Vagina (tissue), 2 donors: ENCODE results near the gene CNOT6. TPM values are rescaled to one million over a fixed set of nuclear protein-coding genes. Genes with fewer than 3 reads are reported as not detected.
A peak's percentile ranks its signal among the peaks of the same experiment; 100 is the strongest.

ENCODE experiments used
- DNase-seq, 2 donors: peaks; one replicate each; pipeline ENCODE4 v3.0.0-alpha.2; 2017; ENCODE audit errors: extremely low spot score in 2 of 2
- H3K27ac ChIP-seq: fragments of 200-600 bp; sonication (generic); one replicate; pipeline ENCODE4 v1.5.1; 2019
- H3K27me3 ChIP-seq: fragments of 200-600 bp; sonication (generic); one replicate; pipeline ENCODE4 v1.5.1; 2019
- H3K36me3 ChIP-seq, 2 donors: fragments of 200-600 bp; sonication (generic); one replicate each; pipeline ENCODE4 v1.5.1; 2017 to 2019
- H3K4me1 ChIP-seq: fragments of 200-600 bp; sonication (generic); one replicate; pipeline ENCODE4 v1.5.1; 2019
- H3K4me3 ChIP-seq, 2 donors: fragments of 200-600 bp; sonication (generic); 1 replicate in 1 of 2; 2 replicates in 1 of 2; pipeline ENCODE4 v1.5.1; 2016 to 2019
- H3K9me3 ChIP-seq: fragments of 200-600 bp; sonication (generic); one replicate; pipeline ENCODE4 v1.5.1; 2019
- POLR2A ChIP-seq, 2 donors: fragments of 450-650 bp; IDR thresholded peaks; one replicate each; pipeline ENCODE4 v1.6.1; 2017; ENCODE audit warnings: antibody characterized with exemption in 2 of 2, mild to moderate bottlenecking in 2 of 2, moderate library complexity in 2 of 2
- POLR2AphosphoS5 ChIP-seq, 2 donors: sonication (generic); formaldehyde crosslinking; IDR thresholded peaks; one replicate each; pipeline ENCODE4 v1.9.0; 2017; ENCODE audit warnings: antibody characterized with exemption in 2 of 2, mild to moderate bottlenecking in 2 of 2, low read depth in 1 of 2; ENCODE audit not compliant: insufficient read depth in 1 of 2
- intact Hi-C: fragments of 100-400 bp; cut with DNase I; formaldehyde crosslinking; loops from one replicate; pipeline ENCODE4 v1.15.1; 2023
- total RNA-seq: library from RNA; depleted of rRNA; stranded (reverse); fragments of >200 nt; gene quantifications from one replicate; pipeline ENCODE4 v1.2.3, GENCODE V29; 2016
- TF ChIP-seq, protein P1 (sequence below), 3 experiments: fragments of 450-650 bp in 2 of 3; fragments of 200-600 bp in 1 of 3; sonication (generic) in 1 of 3; IDR thresholded peaks; one replicate each; pipeline ENCODE4 v1.5.1; 2017 to 2019; ENCODE audit warnings: antibody characterized with exemption in 3 of 3, mild to moderate bottlenecking in 2 of 3, moderate library complexity in 2 of 3

CNOT6 gene
- total RNA-seq, 1 donor from 2014 or later, result 21.4 TPM

DNA sequence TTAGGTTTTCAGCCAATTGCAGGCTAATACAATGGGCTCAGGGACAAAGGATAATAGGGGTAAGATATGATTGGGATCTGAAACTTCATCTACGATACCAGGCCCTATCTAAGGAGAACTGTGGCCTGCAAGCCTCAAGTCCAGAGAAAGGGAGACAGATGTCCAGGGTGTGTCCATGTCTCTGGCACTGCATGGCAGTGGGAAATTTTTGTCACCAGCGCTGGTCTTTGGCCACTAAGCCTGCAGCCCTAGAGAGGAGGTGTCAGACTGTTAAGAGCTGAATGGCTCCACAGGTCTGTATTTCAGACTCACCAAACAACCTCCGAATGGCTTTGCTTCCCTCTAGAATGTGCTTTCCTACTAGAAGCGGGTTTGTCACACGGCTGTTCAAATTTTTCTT lies 6.6 kb upstream of the CNOT6 start:
- no peaks in the 10 kb centered on the region for H3K9me3 ChIP-seq
- TF ChIP-seq, protein P1, sequence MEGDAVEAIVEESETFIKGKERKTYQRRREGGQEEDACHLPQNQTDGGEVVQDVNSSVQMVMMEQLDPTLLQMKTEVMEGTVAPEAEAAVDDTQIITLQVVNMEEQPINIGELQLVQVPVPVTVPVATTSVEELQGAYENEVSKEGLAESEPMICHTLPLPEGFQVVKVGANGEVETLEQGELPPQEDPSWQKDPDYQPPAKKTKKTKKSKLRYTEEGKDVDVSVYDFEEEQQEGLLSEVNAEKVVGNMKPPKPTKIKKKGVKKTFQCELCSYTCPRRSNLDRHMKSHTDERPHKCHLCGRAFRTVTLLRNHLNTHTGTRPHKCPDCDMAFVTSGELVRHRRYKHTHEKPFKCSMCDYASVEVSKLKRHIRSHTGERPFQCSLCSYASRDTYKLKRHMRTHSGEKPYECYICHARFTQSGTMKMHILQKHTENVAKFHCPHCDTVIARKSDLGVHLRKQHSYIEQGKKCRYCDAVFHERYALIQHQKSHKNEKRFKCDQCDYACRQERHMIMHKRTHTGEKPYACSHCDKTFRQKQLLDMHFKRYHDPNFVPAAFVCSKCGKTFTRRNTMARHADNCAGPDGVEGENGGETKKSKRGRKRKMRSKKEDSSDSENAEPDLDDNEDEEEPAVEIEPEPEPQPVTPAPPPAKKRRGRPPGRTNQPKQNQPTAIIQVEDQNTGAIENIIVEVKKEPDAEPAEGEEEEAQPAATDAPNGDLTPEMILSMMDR (IDR thresholded peaks at IDR 0.05), result no peak
- TF ChIP-seq POLR2A (IDR thresholded peaks at IDR 0.05), result no peak
- no peak for TF ChIP-seq POLR2AphosphoS5 (IDR thresholded peaks at IDR 0.05; ENCODE audit: insufficient read depth in 1 of 2, low read depth in 1 of 2)
- intact Hi-C loops, result no loop called here
- no peaks in the 10 kb centered on the region for H3K4me1 ChIP-seq
- H3K36me3 ChIP-seq, result no peaks in the 10 kb centered on the region
- no peak overlapping the region for H3K27ac ChIP-seq
- H3K27me3 ChIP-seq, result no peaks in the 10 kb centered on the region
- no peak overlapping the region for H3K4me3 ChIP-seq
- DNase-seq, result no peak

- Histone ChIP-seq H3K4me1 (peaks cover 19% of the 10 kb centered on the region), H3K9me3 (no peaks in the 10 kb centered on the region), H3K4me3 (no peak overlapping the region), H3K27me3 (no peaks in the 10 kb centered on the region), H3K36me3 (no peaks in the 10 kb centered on the region), H3K27ac (no peak overlapping the region)
- intact Hi-C loops, result no loop called here
- TF ChIP-seq POLR2AphosphoS5 (IDR thresholded peaks at IDR 0.05; ENCODE audit: insufficient read depth in 1 of 2, low read depth in 1 of 2), result no peak
- TF ChIP-seq, protein P1 (IDR thresholded peaks at IDR 0.05), result no peak
- no peak for TF ChIP-seq POLR2A (IDR thresholded peaks at IDR 0.05)
- DNase-seq, result no peak
Observed at GRCh38 chr5:180491496-180491895, 2.7 kb upstream of the CNOT6 start.

- DNase-seq, result no peak
- intact Hi-C loops, result no loop called here
- TF ChIP-seq POLR2A (IDR thresholded peaks at IDR 0.05), result no peak
- H3K36me3 ChIP-seq, result no peaks in the 10 kb centered on the region
- no peak overlapping the region for H3K27ac ChIP-seq
- H3K4me1 ChIP-seq, result peaks cover 28% of the 10 kb centered on the region
- H3K9me3 ChIP-seq, result no peaks in the 10 kb centered on the region
- H3K27me3 ChIP-seq, result no peaks in the 10 kb centered on the region
- no peak overlapping the region for H3K4me3 ChIP-seq
Observed at GRCh38 chr5:180492226-180492903, 1.8 kb upstream of the CNOT6 start.

- TF ChIP-seq, protein P1 (IDR thresholded peaks at IDR 0.05), result peak in 1 of 3 experiments; percentile 6
- TF ChIP-seq POLR2AphosphoS5 (IDR thresholded peaks at IDR 0.05; ENCODE audit: insufficient read depth in 1 of 2, low read depth in 1 of 2), result no peak
- H3K27me3 ChIP-seq, result no peaks in the 10 kb centered on the region
- H3K36me3 ChIP-seq, result no peaks in the 10 kb centered on the region
- no peak for DNase-seq
- intact Hi-C loops, result no loop called here
- H3K27ac ChIP-seq, result peak overlapping the region; percentile 94
- H3K4me3 ChIP-seq, result peak overlapping the region; percentile 95 to 99
- peaks cover 49% of the 10 kb centered on the region for H3K4me1 ChIP-seq
- H3K9me3 ChIP-seq, result no peaks in the 10 kb centered on the region
Observed at GRCh38 chr5:180494510-180495181, 467 bp downstream of the CNOT6 start.

DNA sequence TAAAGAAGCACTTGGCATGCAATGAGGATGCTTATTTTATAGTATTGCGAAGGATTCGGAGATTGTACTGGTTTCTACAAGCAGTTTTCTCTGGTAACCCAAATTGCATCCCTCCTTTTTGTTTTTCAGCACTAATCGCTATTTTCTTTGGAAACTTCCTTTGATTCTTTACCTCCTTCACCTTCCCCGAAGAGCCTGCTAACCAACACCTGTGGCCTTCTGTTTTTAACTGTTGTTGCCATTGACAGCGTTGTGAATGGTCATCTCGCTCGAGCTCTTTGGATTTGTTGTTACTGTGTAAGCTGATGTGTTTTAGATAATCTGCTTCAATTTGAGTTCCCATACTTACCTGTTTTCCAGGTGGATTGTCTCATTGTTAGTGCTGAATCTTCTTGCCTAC lies 1.1 kb downstream of the CNOT6 start:
- peak overlapping the region; percentile 95 to 99 for H3K4me3 ChIP-seq
- intact Hi-C loops, result no loop called here
- H3K36me3 ChIP-seq, result no peaks in the 10 kb centered on the region
- H3K4me1 ChIP-seq, result peaks cover 52% of the 10 kb centered on the region
- no peaks in the 10 kb centered on the region for H3K9me3 ChIP-seq
- no peaks in the 10 kb centered on the region for H3K27me3 ChIP-seq
- TF ChIP-seq, protein P1 (IDR thresholded peaks at IDR 0.05), result no peak
- TF ChIP-seq POLR2AphosphoS5 (IDR thresholded peaks at IDR 0.05; ENCODE audit: insufficient read depth in 1 of 2, low read depth in 1 of 2) (no peak), POLR2A (IDR thresholded peaks at IDR 0.05) (no peak)
- DNase-seq, result no peak
- H3K27ac ChIP-seq, result peak overlapping the region; percentile 94
